ENCODE results near the gene DMBX1.
A peak's percentile ranks its signal among the peaks of the same experiment; 100 is the strongest.

DMBX1 gene

DNA sequence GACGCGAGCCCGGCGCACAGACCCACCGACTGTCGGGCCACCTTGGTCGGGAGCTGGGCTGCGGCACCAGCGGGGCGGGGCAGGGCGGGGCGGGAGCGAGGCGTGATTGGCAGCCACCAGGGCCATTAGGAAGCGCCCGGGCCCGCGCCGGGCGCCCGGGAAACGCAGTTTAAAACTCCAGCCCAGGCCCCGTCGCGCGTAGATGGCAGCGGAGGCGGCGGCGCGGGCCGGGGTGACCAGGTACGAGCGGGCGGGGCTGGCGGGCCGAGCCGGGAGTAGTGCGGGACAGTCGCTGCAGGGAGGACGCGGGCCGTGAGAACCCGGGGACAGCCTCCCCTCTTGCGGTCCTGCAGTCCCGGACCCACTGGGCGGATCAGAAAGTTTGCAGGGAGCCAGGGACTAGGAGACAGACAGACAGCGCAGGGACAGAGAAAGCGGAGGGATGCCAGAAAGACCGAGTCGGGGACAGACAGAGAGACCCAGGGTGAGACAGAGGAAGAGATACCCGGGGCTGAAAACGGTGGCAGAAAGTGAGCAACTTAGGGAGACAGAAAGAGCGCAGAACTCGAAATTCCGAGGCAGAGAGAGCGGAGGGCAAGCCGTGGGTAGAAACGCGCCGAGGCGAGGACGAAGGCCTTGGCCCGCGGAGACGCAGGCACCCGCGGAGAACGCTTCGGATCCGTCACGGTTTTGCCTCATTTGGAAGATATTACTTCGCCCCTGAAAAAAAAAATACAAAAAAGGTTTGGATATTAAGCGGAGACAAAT, at the start of gene DMBX1:
TSS of gene DMBX1 (plus strand) at position 199 of the 768 bp plus-strand sequence. CDS start 17,175 bp downstream, outside the sequence.
- DNase-seq: peak; percentile 14

DNA sequence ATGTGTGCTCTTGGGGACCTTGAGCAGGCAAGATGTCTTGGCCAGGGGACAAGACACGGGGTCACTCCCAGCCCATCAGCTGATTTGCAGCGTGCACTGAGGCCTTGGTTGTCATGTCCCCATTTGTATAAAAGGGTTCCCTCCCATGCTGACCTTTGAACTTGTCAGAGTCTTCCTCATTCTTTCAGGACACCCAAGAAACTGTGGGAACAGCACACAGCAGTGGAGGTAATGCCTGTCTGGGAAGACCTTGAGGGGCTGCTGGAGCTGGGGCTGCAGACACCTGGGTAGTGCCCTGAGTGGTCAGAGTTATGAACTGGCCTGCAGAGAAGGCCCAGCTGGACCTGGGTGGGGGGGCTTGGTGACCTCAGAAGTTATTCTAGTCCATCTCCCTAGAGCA, 49.2 kb upstream of the DMBX1 start:
- DNase-seq: no peak

DNA sequence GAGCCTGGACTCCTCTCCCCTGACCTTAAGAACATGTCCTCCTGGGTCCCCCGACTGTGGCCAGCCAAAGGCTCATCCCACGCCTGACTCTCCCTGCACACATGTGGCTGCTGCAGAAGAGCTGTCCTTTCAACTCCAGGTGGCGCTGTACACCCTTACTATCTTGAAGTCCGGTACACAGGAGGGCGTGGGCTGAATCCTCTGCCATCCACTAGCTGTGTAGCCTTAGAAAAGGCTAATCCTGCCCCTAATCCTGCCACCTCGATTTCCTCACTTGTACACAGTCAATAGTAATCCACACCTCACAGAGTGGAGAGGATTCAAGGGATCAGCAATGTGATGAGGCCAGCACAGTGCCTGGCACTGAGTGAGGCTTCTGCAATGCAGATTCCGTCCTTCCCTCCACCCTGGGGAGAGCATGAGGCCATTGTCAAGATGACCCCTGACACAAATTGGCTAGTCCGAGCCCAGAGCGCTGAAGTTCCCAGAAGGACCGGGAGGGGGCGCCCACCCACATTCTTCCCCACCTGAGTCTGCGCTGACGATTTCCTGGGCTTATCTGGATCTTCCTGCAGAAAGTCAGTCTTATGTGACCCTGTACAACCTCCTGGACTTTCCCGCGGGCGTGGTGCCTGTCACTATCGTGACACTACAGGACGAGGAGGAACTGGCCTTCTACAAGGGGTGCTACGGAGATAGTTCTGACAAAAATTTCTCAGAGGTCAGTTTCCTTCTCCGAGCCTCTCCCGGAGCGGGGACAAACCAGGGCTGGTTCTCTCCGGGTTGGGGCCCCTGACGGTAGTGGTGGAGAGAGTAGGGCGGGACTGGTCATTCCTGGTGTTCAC, 47.1 kb upstream of the DMBX1 start:
- DNase-seq: no peak

- DNase-seq: no peak
These were observed 45.2 kb upstream of the DMBX1 start for GRCh38 chr1:46444466-46444865.

GRCh38 chr1:46445773-46446256, 43.8 kb upstream of the DMBX1 start:
- no peak for DNase-seq

- DNase-seq: no peak
These were observed 42.8 kb upstream of the DMBX1 start for GRCh38 chr1:46446646-46447498.

- DNase-seq: no peak
These were observed 42.0 kb upstream of the DMBX1 start for GRCh38 chr1:46447499-46448108.

- no peak for DNase-seq
These were observed 41.3 kb upstream of the DMBX1 start for GRCh38 chr1:46448109-46448911.

GRCh38 chr1:46449223-46450159, 40.1 kb upstream of the DMBX1 start:
- DNase-seq: no peak

DNA sequence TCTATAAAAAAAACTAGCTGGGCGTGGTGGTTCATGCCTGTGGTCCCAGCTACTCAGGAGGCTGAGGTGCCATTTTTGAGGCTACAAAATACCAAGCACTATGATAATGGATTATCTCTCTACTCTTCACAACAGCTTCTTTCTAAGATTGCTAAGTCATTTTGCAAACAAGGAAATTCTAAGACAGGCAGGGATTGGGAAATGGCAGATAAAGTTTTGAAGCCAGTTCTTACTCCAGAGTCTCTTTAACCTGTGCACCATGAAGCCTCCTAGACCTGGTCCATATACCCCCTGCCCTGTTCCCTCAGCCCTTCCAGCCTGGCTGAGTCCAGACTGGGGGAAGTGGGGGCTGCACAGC, 39.5 kb upstream of the DMBX1 start:
- no peak for DNase-seq

DNA sequence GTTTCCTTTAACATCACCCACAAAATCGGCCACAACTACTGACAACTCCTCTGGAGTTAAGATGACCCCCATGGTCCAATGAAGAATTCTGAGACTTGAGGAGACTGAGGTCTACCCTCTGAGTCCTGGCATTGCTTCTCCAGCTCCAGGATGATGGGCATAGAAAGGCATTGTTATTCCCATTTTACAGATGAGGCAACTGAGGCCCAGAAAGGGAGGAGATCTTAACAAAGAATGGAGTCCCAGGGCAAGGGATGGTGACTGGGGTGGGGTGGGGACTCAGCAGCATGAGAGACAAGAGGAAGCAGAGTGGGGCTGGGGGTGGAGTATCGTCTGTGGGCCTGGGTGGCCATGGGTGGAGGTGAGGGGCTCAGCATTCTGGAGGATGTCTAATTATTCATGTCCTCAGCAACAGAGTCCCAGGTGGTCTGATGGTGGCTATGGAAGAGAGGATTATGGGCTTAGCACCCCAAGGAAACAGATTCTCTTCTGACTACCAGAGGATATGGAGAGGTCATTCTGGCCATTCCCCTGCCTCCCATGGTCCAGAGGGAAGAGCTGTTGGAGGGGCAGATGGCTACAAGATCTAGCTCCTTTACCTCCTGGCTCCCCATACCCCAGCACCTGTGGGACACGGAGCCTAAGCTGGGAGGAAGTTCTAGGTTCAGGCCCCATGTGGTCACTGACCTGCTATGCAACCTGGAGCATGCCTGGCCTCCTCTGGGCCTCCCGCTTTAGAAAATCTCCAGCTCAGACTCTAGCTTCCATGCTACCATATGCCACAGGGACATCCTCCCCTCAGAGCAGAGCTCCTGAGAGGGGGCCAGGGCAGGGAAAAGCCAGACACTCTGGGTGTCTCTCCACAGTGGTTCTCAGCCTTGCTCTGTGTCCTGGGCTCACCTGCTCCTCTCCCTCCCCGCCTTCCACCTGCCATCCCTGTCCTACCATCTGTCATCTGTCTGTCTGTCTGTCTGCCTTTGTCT, 37.4 kb upstream of the DMBX1 start:
- DNase-seq: no peak

DNA sequence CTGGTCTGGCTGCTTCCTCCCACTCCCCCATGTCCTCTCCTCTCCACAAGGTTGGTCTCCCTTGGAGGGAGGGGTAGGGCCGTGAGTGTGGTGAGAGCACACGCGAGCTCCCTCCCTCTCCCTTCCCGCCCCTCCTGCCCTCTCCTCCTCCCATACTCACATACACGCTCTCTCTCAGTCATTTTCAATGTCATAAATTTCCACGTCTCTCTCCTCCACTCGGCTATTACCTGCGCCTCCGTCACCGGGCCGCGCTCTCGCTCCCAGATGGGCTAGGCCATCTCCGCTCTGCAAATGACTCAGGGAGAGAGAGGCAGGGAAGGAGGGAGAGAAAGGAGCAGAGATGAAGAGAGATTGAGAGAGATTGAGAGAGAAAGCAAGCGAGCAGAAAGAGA, 36.7 kb upstream of the DMBX1 start:
- no peak for DNase-seq

DNA sequence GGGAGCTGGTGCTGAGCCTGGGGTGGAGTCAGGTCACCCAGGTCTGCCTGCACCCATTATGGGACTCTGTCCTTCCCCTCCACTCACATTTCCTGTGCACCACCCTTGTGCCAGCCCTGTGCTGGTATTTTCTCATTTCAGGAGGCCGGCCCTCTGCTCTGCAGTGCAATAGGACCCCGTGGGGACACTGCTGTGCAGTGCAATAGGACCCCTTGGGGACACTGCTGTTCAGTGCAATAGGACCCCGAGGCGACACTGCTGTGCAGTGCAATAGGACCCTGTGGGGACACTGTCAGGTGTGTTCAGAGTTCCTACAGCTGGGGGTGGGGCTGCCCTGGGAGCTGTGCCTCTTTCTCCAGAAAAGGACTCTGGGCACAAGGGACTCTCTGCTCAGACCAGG, 36.2 kb upstream of the DMBX1 start:
- no peak for DNase-seq

- no peak for DNase-seq
These were observed 33.7 kb upstream of the DMBX1 start for GRCh38 chr1:46455951-46456350.

GRCh38 chr1:46456411-46456963, 33.1 kb upstream of the DMBX1 start:
- no peak for DNase-seq

GRCh38 chr1:46457178-46457577, 32.5 kb upstream of the DMBX1 start:
- DNase-seq: no peak

DNA sequence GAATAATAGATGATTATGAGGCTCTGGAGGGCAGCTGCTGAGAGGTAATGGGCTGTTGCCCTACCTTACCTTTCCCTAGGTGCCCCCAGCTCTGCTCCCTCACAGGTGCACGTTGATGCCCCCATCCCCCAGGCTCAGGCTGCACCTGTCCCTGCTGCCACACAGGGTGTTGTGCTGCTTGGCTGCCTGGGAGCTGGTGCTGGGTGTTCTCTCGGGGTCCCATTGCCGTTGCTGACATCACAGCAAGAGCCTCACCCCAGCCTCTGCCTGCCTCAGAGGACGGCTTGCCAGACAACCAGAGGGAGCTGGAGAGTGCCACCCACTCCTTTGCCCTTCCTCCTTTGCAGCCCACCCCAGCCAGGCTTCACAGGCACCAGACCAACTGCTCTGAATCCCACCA, 31.4 kb upstream of the DMBX1 start:
- no peak for DNase-seq

DNA sequence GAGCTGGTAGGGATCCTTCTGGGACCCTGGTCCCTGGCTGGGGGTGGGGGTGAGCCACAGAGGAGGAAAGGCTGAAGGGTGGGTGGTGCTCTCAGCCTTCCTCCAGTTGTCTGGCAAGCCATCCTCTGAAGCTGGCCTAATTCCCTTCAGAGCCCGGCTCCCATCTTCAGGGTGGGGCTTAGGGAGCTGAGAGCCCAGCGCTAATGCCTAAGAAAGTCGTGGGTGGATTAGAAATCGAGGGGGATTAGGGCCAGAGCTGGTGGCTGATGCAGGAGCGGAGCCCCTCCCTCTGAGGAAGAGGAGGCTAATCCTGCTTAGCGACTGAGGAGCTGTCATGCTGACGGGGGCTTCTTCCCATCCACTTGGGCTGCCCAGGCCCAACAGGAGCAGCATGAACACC, 30.8 kb upstream of the DMBX1 start:
- no peak for DNase-seq

DNA sequence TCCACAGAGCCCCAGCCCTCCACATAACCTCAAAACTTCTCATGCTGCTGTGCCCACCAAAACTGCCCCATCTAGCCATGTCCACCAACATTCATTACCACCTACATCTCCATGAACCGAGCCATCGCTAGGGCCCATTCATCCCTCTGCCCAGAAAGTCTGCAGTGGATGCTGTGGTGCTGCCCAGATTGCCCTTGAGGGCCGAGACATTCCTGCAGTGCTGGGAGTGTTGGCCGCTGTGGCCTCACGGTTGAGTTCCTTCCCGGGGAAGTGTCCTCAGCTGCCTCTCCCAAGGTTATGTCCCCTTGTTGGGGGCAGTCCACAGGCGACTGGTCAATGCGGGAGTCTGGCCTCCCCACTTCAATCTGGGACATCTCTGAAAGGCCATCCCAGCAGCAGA, 30.3 kb upstream of the DMBX1 start:
- DNase-seq: no peak

Data from T1000 (cell line).